Aorta (tissue), 5 donors: ENCODE data around the gene NANOGP8. TPM values are rescaled to one million over a fixed set of nuclear protein-coding genes. Genes with fewer than 3 reads are reported as not detected.
"Not testable (repeated sequence)": the region's sequence is repeated elsewhere in the genome, so short reads cannot be mapped to it uniquely, and the experiment has no call there.

Source experiments
- ATAC-seq: fragments of 200-7000 bp; cut with Tn5 transposase; one replicate; pipeline ENCODE4 v1.9.1; 2022; ENCODE audit warnings: moderate library complexity; ENCODE audit not compliant: low FRiP score
- DNase-seq, 2 donors: peaks; one replicate each; pipeline ENCODE4 v3.0.0-alpha.2; 2020
- H3K27ac ChIP-seq, 2 donors: one replicate each; pipeline ENCODE4 v1.5.1; 2013; ENCODE audit warnings: low read length in 2 of 2, mild to moderate bottlenecking in 2 of 2, moderate library complexity in 2 of 2, control low read depth in 1 of 2, inconsistent platforms in 1 of 2, low read depth in 1 of 2
- H3K27me3 ChIP-seq, 2 donors: one replicate each; pipeline ENCODE4 v1.6.1; 2013; ENCODE audit warnings: control low read depth in 1 of 2, low read length in 1 of 2, mild to moderate bottlenecking in 1 of 2, moderate library complexity in 1 of 2; ENCODE audit not compliant: insufficient read depth in 2 of 2, control insufficient read depth in 1 of 2
- H3K36me3 ChIP-seq, 2 donors: one replicate each; pipeline ENCODE4 v1.6.1; 2013; ENCODE audit warnings: control low read depth in 1 of 2, low read length in 1 of 2, mild to moderate bottlenecking in 1 of 2; ENCODE audit not compliant: insufficient read depth in 2 of 2, control insufficient read depth in 1 of 2
- H3K4me1 ChIP-seq, 2 donors: one replicate each; pipeline ENCODE4 v1.6.1; 2013; ENCODE audit warnings: low read length in 2 of 2, control low read depth in 1 of 2, mild to moderate bottlenecking in 1 of 2, moderate library complexity in 1 of 2; ENCODE audit not compliant: insufficient read depth in 2 of 2, control insufficient read depth in 1 of 2
- H3K4me3 ChIP-seq, 2 donors: one replicate each; pipeline ENCODE4 v1.5.1; 2013; ENCODE audit warnings: low read length in 2 of 2, control low read depth in 1 of 2, mild to moderate bottlenecking in 1 of 2
- H3K9me3 ChIP-seq: one replicate; pipeline ENCODE4 v1.6.1; 2013; ENCODE audit warnings: mild to moderate bottlenecking, low read length; ENCODE audit not compliant: control insufficient read depth
- WGBS, 2 donors: extraction: QIAGEN DNeasy Blood & Tissue Kit; methylation state at CpG; one replicate each; pipeline ENCODE4 v1.1.7; 2013; 5-methylcytosine and 5-hydroxymethylcytosine counted together
- intact Hi-C, 2 donors: fragments of 100-400 bp; cut with DNase I; formaldehyde crosslinking; loops; one replicate each; pipeline versions ENCODE4 v1.14.2 to v1.15.0; 2022
- long read RNA-seq, 2 donors: library from polyadenylated mRNA; unstranded; transcript quantifications; one replicate each; pipeline ENCODE4 v2.0.0, GENCODE V29; 2020 to 2021
- polyA plus RNA-seq, 2 donors: library from polyadenylated mRNA; stranded (reverse); fragments of 200-250 nt; gene quantifications; one replicate each; pipeline ENCODE4 v1.2.3, GENCODE V29; 2013
- total RNA-seq, 2 donors: library from RNA; stranded (reverse); fragmentation: NEBNext Ultra II Directional; extraction: Animal tissue kit (Norgen Biotek cat#: 25700); gene quantifications; one replicate each; pipeline ENCODE4 v1.2.1, GENCODE V29; 2021
- donor health status: healthy with polysubstance abuse.
- donor health status: Bipolar disorder and iron deficiency.
- donor health status: DM: no; HTN: no; CAD: no.
- donor health status: DM: no; HTN: no; CAD: no.
- donor health status: DM: yes; HTN: yes; CAD: no.

Gene NANOGP8, protein sequence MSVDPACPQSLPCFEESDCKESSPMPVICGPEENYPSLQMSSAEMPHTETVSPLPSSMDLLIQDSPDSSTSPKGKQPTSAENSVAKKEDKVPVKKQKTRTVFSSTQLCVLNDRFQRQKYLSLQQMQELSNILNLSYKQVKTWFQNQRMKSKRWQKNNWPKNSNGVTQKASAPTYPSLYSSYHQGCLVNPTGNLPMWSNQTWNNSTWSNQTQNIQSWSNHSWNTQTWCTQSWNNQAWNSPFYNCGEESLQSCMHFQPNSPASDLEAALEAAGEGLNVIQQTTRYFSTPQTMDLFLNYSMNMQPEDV
- 1 to 10 TPM; 1.2 to 1.5 TPM for total RNA-seq
- polyA plus RNA-seq = not detected
- long read RNA-seq, donor 1 = 0 reads
- long read RNA-seq, donor 2, partial matches to known transcripts = 0 of 1 reads
- long read RNA-seq, donor 2, other reads (novel, unspliced or antisense) = 0 of 1 reads

DNA sequence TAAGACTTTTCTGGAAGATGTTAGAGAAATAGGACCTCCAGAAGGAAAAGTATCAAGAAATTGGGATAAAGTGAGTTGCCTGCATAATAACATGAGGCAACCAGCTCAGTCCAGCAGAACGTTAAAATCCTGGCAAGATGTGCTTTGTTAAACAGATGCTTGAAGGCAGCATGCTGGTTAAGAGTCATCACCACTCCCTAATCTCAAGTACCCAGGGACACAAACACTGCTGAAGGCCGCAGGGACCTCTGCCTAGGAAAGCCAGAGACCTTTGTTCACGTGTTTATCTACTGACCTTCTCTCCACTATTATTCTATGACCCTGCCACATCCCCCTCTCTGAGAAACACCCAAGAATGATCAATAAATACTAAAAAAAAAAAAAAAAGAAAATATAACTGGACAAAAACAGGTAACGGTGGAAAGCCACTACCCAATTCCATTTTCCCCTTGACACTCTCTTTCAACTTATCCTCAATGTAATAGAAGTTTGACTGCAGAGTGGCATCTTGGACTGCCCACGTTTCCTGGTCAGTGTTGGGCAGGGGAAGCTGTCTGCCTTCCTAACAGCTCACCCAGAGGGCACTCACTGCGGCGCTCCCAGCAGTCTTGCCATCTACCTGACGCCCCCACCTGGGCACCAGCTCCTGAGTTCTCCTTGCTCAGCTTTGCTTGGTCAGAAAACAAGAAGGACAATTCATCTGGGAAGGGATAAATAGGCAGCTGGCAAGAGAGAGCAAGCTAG, at the start of gene NANOGP8:
Gene NANOGP8, minus strand, starts transcription at position 120 of the 744 bp plus-strand sequence. CDS start 185 bp downstream, outside the sequence.
- DNase-seq, H3K27ac ChIP-seq, H3K27me3 ChIP-seq, H3K4me3 ChIP-seq, H3K4me1 ChIP-seq, intact Hi-C loops, H3K36me3 ChIP-seq, ATAC-seq, H3K9me3 ChIP-seq: not testable (repeated sequence)
- 75 to 78% methylated on average over 8 of the region's 8 CpGs for WGBS, 2 donors

DNA sequence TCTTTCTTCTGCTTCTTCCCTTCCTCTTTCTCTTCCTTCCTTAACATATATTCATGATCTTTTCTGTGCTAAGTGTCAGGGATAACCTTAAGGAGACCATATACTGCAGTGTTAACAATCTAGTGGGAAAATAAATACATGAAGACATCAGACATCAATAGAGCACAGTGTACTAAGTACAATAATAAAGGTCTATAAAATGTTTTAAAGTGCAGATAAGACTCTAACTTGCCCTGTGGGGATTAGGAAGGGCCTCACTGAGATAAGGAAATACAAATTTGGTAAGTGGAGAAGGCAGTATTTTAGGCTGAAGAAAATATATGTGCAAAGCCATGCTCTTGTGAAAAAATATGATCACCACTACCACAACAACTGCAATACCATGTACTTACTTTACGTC, 49.2 kb upstream of the NANOGP8 start:
- no peaks in the 10 kb centered on the region for H3K9me3 ChIP-seq
- no peaks in the 10 kb centered on the region for H3K4me1 ChIP-seq
- DNase-seq (no peak), ATAC-seq (no peak)
- no peaks in the 10 kb centered on the region for H3K27me3 ChIP-seq
- whole genome bisulfite sequencing, 2 donors = 94 to 96% methylated on average over 1 of the region's 1 CpG
- intact Hi-C loops = no loop called here
- H3K27ac ChIP-seq = no peak overlapping the region
- H3K36me3 ChIP-seq = no peaks in the 10 kb centered on the region
- no peak overlapping the region for H3K4me3 ChIP-seq

DNA sequence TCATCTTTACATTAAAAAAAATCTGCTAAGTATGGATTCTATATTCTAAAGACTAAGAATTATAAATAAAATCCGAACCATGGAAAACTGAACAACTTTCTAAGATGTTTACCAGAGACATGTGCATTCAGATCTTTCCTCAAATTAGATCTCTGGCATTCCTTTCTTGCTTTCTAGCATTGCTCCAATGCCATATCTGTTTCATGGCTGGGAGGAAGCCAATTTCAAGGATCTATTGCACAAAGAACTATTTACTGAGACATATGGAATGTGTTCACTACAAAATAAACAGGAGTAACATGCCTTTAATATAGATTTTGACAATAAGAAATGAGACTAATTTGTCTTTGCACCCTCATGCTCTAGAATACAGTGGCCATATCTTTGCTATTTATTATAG, 45.1 kb upstream of the NANOGP8 start:
- H3K27me3 ChIP-seq = no peaks in the 10 kb centered on the region
- no peak for DNase-seq
- WGBS, 2 donors = 42 to 52% methylated on average over 1 of the region's 1 CpG
- H3K36me3 ChIP-seq = no peaks in the 10 kb centered on the region
- ATAC-seq = no peak
- H3K4me3 ChIP-seq = no peak overlapping the region
- no peaks in the 10 kb centered on the region for H3K4me1 ChIP-seq
- intact Hi-C loops = no loop called here
- H3K27ac ChIP-seq = no peak overlapping the region
- no peaks in the 10 kb centered on the region for H3K9me3 ChIP-seq

DNA sequence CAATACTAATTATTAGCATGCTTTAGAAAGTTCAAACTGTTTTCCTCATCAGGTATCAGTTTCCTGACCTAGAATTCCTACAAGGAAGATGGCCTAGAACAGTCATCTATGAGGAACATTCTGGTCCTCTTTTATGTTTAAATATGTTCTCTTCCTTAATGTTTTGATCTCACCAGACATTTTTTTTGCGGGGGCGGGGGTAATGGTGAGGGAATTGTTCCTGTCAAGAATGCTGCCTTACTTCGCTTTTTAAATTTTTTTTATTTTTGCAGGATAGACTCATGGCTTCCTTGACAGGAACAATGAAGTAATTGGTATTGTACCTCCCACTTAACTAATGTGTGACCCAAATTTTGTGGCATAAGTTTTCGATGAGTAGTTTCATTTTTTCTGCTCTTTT, 44.3 kb upstream of the NANOGP8 start:
- H3K4me3 ChIP-seq = no peak overlapping the region
- H3K27ac ChIP-seq = no peak overlapping the region
- H3K27me3 ChIP-seq = no peaks in the 10 kb centered on the region
- no peaks in the 10 kb centered on the region for H3K36me3 ChIP-seq
- WGBS, 2 donors = 82 to 94% methylated on average over 4 of the region's 4 CpGs
- intact Hi-C loops = no loop called here
- no peak for DNase-seq
- H3K4me1 ChIP-seq = no peaks in the 10 kb centered on the region
- no peak for ATAC-seq
- no peaks in the 10 kb centered on the region for H3K9me3 ChIP-seq

DNA sequence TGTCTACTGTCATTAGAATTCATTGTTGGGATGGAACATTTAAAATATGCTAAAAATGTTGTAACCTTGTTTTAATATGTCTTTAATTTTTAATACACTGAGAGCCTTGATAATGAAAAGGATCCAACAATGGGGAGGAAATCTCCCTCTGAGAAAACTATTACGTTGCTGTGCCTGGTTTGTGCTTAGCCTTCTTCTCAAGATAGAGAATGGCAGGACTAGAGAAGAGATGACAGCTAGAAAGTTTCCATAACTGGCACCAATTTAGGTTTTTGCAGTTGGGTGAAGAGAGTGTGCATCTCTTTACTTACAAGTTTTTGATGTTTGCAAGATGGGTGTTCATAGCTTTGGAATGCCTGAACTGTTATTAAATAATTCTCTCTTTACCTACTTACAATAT, 42.6 kb upstream of the NANOGP8 start:
- Histone ChIP-seq H3K4me1 (no peaks in the 10 kb centered on the region), H3K9me3 (no peaks in the 10 kb centered on the region), H3K27ac (no peak overlapping the region), H3K4me3 (no peak overlapping the region), H3K36me3 (no peaks in the 10 kb centered on the region), H3K27me3 (no peaks in the 10 kb centered on the region)
- 75 to 80% methylated on average over 1 of the region's 1 CpG for WGBS, 2 donors
- intact Hi-C loops = no loop called here
- DNase-seq (no peak), ATAC-seq (no peak)

DNA sequence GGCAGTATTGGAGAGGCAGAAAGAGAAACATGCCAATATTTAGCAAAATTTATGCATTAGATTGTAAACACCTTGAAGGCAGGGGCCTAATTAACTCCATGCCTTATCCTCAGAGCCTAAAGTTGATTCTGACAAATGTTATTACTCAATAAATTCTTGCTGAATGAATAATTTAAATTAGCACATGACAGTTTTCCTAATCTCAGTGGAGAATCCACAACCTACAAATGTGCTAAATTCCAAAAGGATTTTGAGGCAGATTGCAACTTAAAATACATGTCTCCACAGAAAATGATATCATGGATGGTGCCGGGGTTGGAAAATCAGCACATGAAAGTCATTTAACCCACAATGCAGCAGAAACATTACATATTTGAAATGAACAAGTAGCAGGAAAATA, 41.1 kb upstream of the NANOGP8 start:
- Histone ChIP-seq H3K9me3 (no peaks in the 10 kb centered on the region), H3K4me1 (no peaks in the 10 kb centered on the region), H3K36me3 (no peaks in the 10 kb centered on the region), H3K27ac (no peak overlapping the region), H3K27me3 (no peaks in the 10 kb centered on the region), H3K4me3 (no peak overlapping the region)
- intact Hi-C loops = no loop called here
- DNase-seq = no peak
- WGBS, 2 donors = 82% methylated on average over 1 of the region's 1 CpG
- ATAC-seq = no peak

DNA sequence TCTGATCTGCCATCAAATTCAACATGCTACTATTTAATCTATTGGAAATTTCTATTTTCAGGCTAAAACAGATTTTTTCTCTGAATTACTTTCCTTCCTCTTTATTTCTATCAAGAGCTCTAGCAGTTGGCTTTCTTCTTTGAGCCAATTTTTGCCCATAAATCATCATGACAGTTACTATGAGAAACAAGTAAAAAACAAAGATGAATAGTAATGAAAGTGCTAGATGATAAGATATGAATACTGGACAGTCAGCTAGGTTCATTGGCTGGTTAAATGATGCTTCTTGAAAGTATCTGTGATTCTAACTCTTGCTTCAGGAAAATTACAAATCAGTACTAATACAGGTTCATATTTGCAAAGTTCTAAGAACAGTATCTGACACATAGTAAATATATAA, 38.6 kb upstream of the NANOGP8 start:
- ATAC-seq (no peak), DNase-seq (no peak)
- H3K4me1 ChIP-seq = no peaks in the 10 kb centered on the region
- no peak overlapping the region for H3K4me3 ChIP-seq
- no peak overlapping the region for H3K27ac ChIP-seq
- H3K36me3 ChIP-seq = no peaks in the 10 kb centered on the region
- H3K9me3 ChIP-seq = no peaks in the 10 kb centered on the region
- H3K27me3 ChIP-seq = no peaks in the 10 kb centered on the region
- intact Hi-C loops = no loop called here

DNA sequence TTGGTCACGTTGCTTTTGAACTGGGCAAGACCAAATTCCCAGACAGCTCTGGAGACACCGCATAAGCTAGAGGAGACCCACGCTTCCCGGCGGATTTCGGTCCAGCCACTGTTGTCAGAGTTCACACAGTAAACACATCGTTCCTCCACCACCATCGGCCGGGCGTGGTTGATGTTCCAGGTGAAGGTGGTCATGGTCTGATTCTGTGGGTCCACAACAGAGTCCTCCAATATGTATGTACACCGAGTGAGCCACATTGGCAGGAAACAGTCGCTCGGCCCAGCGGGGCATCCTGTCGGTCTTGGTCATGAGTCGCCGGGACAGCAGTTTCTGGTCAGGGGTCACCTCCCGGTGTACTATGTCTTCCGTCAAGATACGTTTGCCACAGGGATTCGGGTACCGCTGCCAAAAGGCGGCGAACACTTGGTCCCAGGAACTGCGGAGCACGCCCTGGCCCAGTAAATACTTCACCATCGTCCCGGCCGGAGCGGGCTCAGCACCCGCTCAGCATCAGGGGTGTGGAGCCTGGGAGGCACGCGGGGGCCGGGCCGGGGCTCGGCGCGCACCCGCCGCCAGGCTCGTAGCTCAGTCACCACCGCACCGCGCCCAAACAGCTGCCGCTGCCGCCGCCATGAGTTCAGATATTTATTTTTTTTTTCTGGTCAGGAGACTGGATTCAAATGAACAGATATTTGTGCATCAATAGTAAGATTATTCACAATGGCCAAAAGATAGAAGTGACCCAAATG, 36.7 kb upstream of the NANOGP8 start:
- Histone ChIP-seq H3K9me3 (no peaks in the 10 kb centered on the region), H3K4me1 (no peaks in the 10 kb centered on the region), H3K4me3 (no peak overlapping the region), H3K36me3 (no peaks in the 10 kb centered on the region), H3K27me3 (no peaks in the 10 kb centered on the region), H3K27ac (no peak overlapping the region)
- 96% methylated on average over 47 of the region's 47 CpGs for WGBS, 2 donors
- no peak for ATAC-seq
- DNase-seq = no peak
- intact Hi-C loops = no loop called here
